Measurements from ENCODE around the gene UQCRC1. TPM values are rescaled to one million over a fixed set of nuclear protein-coding genes. Genes with fewer than 3 reads are reported as not detected.
"Not testable (repeated sequence)": the region's sequence is repeated elsewhere in the genome, so short reads cannot be mapped to it uniquely, and the experiment has no call there.

UQCRC1 gene
- total RNA-seq, 1 experiment from 2014 or later = 323 TPM

GRCh38 chr3:48552111-48552951 lies 57.1 kb downstream of the UQCRC1 start (continued):
- no peak for TF ChIP-seq STAT6 (CRISPR knock-in tag; conservative IDR thresholded peaks at IDR 0.05; ENCODE audit: low read depth)
- TF ChIP-seq CBFB (CRISPR knock-in tag; IDR thresholded peaks at IDR 0.05; ENCODE audit: low read depth) = no peak
- no peak for TF ChIP-seq ZMAT4 (CRISPR knock-in tag; IDR thresholded peaks at IDR 0.05)
- TF ChIP-seq USF2 (CRISPR knock-in tag; IDR thresholded peaks at IDR 0.05) = no peak
- TF ChIP-seq AFF4 (CRISPR knock-in tag; IDR thresholded peaks at IDR 0.05; ENCODE audit: borderline replicate concordance) = no peak
- TF ChIP-seq RORB (CRISPR knock-in tag; IDR thresholded peaks at IDR 0.05) = no peak
- no peak for TF ChIP-seq CREM (CRISPR knock-in tag; IDR thresholded peaks at IDR 0.05)
- TF ChIP-seq NR2C2 (CRISPR knock-in tag; IDR thresholded peaks at IDR 0.05) = no peak
- TF ChIP-seq ZNF396 (CRISPR knock-in tag; IDR thresholded peaks at IDR 0.05; ENCODE audit: borderline replicate concordance) = no peak
- no peak for TF ChIP-seq ERG (CRISPR knock-in tag; IDR thresholded peaks at IDR 0.05)
- no peak for TF ChIP-seq USF1 (CRISPR knock-in tag; IDR thresholded peaks at IDR 0.05)

GRCh38 chr3:48551651-48552050 lies 57.8 kb downstream of the UQCRC1 start:
- not testable (repeated sequence) for H3K4me3 Mint-ChIP-seq, ATAC-seq, H3K27ac Mint-ChIP-seq

More at GRCh38 chr3:48551651-48552050, 57.8 kb downstream of the UQCRC1 start:
- H3K27me3 Mint-ChIP-seq (ENCODE audit: low read depth); DNase-seq (ENCODE audit: low spot score); POLR2A ChIA-PET; H3K9me3 Mint-ChIP-seq: not testable (repeated sequence)
- Mint-ChIP-seq H3K4me1 (peaks cover 37% of the 10 kb centered on the region), H3K36me3 (peaks cover 52% of the 10 kb centered on the region)
- CTCF ChIA-PET = interaction anchor here (0.9 to 5.2 kb wide), 3 partner anchors 78 to 119 kb away, joined by 3 to 54 read pairs (median 3); partner anchors contain the start of gene ATRIP

Small RNAs within 50 kb of the gene (microRNA-seq; reads per million reads assigned to microRNA genes)
- gene MIR4793 (ENCODE audit: borderline number of aligned reads) (not detected), gene MIR6823 (ENCODE audit: borderline number of aligned reads) (not detected), gene MIR711 (ENCODE audit: borderline number of aligned reads) (not detected)

Other genes with a start within 250 kb of the UQCRC1 start
- 1.9 to 2.5 TPM (median 2.0 TPM) in 3 replicates for gene FBXW12, start 237.4 kb downstream of the UQCRC1 start, total RNA-seq (2021)
- gene PLXNB1, start 179.6 kb downstream of the UQCRC1 start, total RNA-seq (2021) = 119 to 143 TPM (median 125 TPM) in 3 replicates
- gene CCDC51, start 169.5 kb downstream of the UQCRC1 start, total RNA-seq (2021) = 23.9 to 25.1 TPM (median 24.7 TPM) in 3 replicates
- 281 to 318 TPM (median 285 TPM) in 3 replicates for gene TMA7, start 169.4 kb downstream of the UQCRC1 start, total RNA-seq (2021)
- 15.5 to 18.2 TPM (median 15.6 TPM) in 3 replicates for gene ATRIP, start 162.9 kb downstream of the UQCRC1 start, total RNA-seq (2021)
- 137 to 165 TPM (median 158 TPM) in 3 replicates for gene SHISA5, start 105.5 kb downstream of the UQCRC1 start, total RNA-seq (2021)
- gene PFKFB4, start 52.8 kb downstream of the UQCRC1 start, total RNA-seq (2021) = 18.0 to 26.8 TPM (median 26.7 TPM) in 3 replicates
- 0.34 to 0.46 TPM in 2 of 3 replicates, not detected in the other for gene UCN2, start 45.9 kb downstream of the UQCRC1 start, total RNA-seq (2021)
- 8.1 to 16.1 TPM (median 15.4 TPM) in 3 replicates for gene COL7A1, start 14.3 kb downstream of the UQCRC1 start, total RNA-seq (2021)
- gene TMEM89, start 12.1 kb upstream of the UQCRC1 start, total RNA-seq (2021) = 0.53 to 0.66 TPM in 2 of 3 replicates, not detected in the other
- gene SLC26A6, start 25.8 kb upstream of the UQCRC1 start, total RNA-seq (2021) = 57.2 to 58.9 TPM (median 57.8 TPM) in 3 replicates
- gene CELSR3, start 53.2 kb upstream of the UQCRC1 start, total RNA-seq (2021) = 27.9 to 35.7 TPM (median 32.7 TPM) in 3 replicates
- 40.1 to 50.1 TPM (median 47.1 TPM) in 3 replicates for gene NCKIPSD, start 76.3 kb upstream of the UQCRC1 start, total RNA-seq (2021)
- gene IP6K2, start 107.6 kb upstream of the UQCRC1 start, total RNA-seq (2021) = 113 to 123 TPM (median 114 TPM) in 3 replicates
- gene PRKAR2A, start 238.2 kb upstream of the UQCRC1 start, total RNA-seq (2021) = 45.1 to 57.2 TPM (median 47.2 TPM) in 3 replicates

Measured in WTC11 (cell line).